HG02610 (cell line): ENCODE results near the gene MCL1.

Experiments used
- ATAC-seq: cut with Tn5 transposase; IDR thresholded peaks from one replicate; pipeline ENCODE4 v1.9.1; 2021; ENCODE audit warnings: mild to moderate bottlenecking, moderate library complexity; ENCODE audit not compliant: unreplicated experiment

Gene MCL1

DNA sequence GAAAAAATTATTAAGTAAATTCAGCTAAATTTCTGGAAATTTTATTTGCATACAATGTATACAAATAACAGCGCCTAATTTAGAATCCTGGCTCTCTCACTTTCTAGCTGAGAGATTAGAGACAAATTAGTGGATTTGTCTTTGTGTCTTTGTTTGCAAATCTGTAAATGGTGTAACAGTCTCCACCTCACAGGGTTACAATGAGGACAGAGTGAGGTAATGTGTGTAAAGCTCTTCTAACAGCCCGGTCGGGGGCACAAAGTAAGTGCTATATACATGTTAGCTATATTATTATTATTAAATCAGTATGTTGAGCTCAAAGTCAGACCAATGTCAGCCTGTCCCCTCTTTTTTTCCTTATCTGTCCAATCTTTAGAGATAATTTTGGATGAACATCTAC lies 35.2 kb downstream of the MCL1 start:
- ATAC-seq = no peak

GRCh38 chr1:150543500-150544143 lies 35.8 kb downstream of the MCL1 start:
- no peak for ATAC-seq

DNA sequence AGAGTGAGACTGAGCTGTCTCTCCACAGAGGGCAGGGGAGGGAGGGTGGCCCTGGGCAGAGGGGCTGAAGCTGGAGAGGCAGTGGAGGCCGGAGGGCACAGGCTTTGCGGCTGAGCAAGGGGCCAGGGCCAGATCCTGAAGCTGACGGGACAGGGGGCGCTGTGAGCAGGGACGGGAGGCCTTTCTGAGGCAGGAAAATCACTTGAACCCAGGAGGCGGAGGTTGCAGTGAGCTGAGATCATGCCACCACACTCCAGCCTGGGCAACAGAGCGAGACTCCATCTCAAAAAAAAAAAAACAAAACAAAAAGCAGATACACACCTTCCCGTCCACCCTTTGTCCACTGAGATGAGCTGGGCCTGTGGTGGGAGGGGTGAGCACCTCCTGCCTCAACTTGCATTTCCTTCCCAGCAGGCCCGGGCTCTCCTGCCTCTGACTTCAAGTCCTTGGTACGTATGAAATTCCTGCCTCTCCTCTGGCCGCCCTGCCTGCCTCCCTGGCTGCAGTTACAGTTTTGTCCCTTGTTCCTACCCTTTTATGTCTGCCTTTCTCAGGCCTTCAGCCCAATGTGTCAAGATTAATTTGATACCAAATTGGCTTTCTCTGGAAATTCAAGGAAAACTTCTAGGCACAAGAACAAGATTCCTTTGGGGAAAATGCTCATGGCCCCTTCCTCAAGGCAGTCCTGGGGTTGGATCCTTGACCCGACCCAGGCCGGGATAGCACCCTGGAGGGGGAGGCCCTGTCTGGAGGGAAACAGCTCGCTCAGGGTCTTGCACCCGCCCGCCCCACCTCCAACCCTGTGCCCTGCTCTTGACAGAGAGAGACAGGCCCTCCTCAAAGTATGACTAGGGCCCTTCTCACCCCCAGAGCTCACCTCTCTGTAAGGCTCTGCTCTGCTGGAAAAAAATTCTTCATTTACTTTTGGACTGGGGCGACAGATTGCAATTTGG lies 41.4 kb downstream of the MCL1 start:
- no peak for ATAC-seq

- no peak for ATAC-seq
Measured at GRCh38 chr1:150536836-150537731, 42.3 kb downstream of the MCL1 start.

- no peak for ATAC-seq
Measured at GRCh38 chr1:150535511-150536287, 43.7 kb downstream of the MCL1 start.

GRCh38 chr1:150534002-150534401 lies 45.4 kb downstream of the MCL1 start:
- ATAC-seq = no peak

DNA sequence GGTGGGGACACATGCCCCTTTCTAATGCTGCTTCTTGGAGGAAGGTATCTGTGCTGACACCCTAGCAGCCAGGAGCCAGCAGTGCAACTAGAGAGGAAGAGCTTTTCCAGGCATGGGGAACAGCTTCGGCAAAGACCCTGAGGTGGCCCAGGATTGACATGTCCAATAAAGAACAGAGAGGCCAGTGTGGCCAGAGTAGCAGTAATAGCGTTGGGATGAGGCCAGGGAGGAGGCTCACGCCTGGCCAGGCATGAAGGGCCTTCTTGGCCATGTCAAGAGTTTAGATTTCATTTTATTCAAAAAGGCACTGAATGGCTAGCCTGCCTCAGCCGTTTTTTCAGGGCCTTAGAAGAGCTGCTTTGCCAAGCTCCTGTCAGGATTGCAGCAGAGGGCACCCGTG lies 46.5 kb downstream of the MCL1 start:
- ATAC-seq = no peak

DNA sequence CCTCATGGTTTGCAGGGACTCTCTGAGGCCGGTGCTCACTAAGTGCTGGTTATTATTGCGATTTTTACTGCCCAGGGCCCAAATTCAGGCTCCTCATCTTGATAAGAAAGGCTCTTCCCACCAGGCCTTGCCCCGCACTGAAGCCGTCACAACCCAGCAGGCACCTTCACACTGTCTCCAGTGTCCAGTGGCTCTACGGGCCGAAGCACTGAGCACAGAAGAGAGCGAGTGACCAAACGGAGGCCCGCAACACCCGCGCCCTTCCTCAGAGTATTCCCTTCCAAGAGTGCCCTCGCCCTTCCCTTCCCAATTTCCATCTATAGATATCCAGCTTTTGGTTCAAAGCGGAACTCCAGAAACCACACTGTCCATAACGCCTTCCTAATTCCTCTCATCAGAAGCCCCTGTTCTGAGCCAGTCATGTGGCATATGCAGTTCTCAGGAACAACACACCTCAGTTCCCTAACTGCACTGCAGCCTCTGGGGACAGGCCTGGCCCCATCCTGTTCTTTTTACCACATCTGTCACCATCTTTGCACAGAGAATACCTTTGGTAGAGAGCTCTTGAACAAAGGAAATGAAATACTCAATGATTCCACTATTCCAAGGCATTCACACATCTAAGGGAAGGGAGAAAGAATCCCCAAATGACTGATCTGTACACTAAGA lies 48.8 kb downstream of the MCL1 start:
- ATAC-seq = no peak

DNA sequence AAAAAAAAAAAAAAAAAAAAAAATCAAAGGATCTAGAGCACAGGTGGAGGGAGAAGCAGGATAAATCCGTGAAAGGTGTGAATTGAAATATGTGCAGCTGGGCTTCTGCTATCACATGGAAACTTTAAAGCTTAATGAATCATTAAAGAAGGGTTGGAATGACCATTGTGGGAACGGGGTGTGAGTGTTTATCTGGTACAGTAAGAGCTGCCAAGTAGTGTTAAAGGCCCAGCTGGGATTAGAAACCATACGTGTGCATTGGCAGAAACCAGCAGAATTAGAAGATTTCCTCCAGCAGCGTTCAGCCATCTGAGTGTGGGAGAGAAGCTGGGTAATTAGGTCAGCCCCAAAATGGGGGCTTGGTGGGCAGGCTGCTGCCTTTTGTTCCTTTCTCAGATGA lies 50.4 kb downstream of the MCL1 start:
- ATAC-seq = no peak

DNA sequence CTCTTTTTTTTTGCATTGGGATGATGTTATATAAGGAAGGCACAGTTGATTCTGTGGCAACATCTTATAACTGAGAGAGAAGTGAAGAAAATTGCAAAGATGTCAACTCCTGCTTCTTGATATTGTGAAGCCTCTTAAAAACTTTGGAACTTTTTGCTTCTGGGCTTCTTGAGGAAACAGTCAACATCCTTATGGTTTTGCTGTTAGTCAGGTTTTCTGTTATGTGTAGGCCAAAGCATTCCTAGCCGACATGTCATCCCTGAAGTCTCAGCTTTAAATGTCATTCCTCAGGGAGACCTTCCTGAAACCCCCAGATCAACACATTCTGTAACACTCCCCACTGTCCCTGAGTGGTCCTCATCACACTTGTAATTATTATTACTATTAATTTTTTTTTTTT lies 51.2 kb downstream of the MCL1 start:
- no peak for ATAC-seq

GRCh38 chr1:150525348-150525747 lies 54.1 kb downstream of the MCL1 start:
- ATAC-seq = no peak
